GM12801 (cell line): ENCODE measurements around the gene DCST1.

Experiments used
- TF ChIP-seq, protein P1 (sequence below): IDR thresholded peaks from one replicate; pipeline ENCODE4 v1.5.1; 2011; ENCODE audit warnings: control low read depth; ENCODE audit not compliant: insufficient read length; ENCODE audit errors: extremely low read depth

DCST1 gene

DNA sequence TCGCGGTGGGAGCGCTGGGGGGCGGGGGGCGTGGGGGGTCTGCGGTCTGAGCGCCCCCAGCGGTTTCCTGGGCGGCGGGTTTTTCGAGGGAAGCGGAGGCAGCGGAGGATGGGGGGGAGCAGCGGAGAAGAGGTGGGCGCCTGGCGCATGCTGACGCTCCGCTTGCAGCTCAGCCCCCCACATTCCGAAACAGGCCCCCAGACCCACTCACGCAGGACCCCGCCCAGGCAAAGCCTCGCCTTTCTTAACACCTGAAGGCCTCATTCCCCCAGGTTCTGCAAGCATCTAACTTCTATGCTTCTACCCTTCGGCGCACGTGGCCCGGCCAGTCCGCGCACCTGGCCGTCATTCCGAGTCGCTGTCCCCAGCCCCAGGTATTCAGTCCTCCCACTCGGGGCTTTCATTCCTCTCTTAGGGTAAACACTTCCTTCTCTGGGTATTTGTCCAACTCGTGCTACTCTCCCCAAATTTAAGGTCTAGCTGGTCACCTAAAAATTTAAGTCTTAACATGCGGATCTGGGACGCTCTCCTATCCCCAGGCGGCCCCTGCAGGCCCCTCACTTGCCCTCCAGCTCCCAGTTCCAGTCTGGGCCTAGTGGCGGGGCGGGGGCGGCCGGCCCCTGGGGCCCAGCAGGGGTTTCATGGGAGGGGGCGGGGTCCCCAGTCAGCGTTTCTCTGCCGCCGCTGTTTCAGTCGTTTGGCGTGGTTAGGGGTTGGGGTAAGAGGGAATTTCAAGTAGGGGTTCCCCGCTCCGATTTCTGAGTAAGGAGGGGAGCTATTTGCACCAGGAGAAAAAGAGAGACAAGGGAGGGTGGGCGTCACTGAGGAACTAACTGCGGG is 33.8 kb upstream of the DCST1 start:
- TF ChIP-seq, protein P1, sequence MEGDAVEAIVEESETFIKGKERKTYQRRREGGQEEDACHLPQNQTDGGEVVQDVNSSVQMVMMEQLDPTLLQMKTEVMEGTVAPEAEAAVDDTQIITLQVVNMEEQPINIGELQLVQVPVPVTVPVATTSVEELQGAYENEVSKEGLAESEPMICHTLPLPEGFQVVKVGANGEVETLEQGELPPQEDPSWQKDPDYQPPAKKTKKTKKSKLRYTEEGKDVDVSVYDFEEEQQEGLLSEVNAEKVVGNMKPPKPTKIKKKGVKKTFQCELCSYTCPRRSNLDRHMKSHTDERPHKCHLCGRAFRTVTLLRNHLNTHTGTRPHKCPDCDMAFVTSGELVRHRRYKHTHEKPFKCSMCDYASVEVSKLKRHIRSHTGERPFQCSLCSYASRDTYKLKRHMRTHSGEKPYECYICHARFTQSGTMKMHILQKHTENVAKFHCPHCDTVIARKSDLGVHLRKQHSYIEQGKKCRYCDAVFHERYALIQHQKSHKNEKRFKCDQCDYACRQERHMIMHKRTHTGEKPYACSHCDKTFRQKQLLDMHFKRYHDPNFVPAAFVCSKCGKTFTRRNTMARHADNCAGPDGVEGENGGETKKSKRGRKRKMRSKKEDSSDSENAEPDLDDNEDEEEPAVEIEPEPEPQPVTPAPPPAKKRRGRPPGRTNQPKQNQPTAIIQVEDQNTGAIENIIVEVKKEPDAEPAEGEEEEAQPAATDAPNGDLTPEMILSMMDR: no peak

DNA sequence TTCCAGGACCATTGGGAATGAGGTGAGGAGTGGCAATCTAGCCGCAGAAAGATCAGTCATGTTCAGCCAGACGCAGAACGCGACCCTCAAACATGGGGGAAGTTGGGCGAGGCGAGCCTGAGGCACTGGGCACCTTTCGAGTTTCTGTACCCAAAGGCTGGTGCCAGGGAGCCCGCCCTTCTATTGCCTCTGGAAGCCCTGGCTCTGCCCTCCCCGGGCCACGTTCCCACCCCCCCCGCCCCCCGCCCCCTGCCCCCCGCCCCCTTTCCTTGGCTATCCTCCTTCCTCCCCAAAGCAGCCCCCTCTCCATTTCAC is 33.3 kb upstream of the DCST1 start:
- TF ChIP-seq, protein P1: no peak

DNA sequence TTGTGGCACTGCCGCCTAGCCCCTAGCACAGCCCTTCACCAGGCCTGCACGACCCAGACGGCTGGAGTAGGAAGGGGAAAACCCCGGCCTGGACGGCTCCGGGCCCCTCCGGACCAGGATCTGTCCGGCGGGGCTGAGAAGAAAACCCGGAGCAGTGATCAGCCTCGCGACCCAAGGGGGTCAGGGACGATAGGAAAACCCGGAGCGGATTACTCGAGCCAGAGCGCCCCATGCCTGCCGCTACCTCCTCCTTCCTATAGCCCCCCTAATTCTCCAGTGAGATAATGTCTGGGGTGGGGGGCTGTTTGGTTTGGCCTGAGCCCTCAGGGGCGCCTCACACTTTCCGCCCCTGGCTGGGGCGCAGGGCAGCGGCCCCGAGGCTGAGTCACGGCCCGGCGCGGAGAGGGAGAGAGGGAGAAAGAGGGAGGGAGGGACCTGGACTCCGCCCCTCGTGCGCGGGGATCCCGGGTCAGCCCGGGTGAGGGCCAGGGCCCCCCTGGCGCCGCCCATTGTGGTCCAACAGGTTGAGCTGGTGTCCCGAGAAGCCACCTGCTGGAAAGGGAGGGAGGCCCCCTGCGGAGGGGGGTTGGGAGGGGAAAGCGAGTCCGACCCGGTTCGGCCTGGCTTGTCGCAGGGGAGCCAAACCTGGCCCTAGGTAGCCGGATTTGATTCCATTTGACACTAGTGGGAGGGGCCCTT is 32.7 kb upstream of the DCST1 start:
- TF ChIP-seq, protein P1: no peak

DNA sequence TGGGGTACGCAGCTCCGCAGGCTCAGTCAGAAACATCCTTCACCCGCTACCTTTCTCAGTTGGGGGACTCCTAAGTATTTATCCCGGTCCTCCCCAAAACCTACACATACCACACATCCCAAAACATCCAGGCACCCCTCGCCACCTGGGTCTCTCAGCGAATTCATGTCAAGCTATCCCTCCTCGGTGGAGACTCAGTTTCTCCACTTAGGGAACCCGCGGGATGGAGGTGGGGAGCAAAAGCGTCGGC is 32.3 kb upstream of the DCST1 start:
- TF ChIP-seq, protein P1: no peak

DNA sequence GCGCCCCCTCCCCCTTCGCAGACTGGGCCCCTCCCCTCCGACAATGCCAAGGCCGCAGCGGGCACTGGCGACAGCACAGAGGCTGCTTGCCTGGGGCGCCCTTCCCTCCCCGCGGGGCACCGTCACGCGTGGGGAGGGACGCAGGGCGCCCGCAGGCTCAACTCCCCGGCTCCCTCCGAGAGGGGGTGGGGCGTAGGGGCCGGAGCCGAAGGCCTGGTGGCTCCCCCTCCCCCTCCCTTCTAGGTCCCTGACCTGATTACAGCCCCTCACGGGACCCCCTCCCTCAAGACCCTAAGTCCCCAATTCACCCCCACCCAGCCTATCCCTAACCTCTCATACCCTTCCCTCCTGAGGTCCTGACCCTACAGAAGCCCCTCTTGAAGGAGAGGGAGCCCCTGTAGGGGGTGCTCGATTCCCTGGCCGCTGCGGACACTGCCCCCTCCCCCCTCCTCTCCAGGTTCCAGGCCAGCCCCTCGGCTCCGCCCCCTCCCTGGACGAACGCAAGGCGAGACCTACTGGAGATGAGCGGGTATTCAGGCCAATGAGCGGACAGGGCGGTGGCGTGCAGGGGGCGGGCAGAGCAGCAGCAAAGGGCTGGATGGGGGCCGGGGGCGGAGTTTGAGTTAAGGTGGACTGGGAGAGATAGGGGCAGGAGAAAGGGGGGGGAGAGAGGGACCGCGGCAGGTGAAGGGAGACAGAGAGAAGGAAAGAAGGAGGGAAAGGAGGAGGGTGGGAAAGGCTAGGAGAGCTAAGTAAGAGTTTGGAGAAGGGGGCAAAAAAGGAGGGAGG is 31.8 kb upstream of the DCST1 start:
- TF ChIP-seq, protein P1: no peak

DNA sequence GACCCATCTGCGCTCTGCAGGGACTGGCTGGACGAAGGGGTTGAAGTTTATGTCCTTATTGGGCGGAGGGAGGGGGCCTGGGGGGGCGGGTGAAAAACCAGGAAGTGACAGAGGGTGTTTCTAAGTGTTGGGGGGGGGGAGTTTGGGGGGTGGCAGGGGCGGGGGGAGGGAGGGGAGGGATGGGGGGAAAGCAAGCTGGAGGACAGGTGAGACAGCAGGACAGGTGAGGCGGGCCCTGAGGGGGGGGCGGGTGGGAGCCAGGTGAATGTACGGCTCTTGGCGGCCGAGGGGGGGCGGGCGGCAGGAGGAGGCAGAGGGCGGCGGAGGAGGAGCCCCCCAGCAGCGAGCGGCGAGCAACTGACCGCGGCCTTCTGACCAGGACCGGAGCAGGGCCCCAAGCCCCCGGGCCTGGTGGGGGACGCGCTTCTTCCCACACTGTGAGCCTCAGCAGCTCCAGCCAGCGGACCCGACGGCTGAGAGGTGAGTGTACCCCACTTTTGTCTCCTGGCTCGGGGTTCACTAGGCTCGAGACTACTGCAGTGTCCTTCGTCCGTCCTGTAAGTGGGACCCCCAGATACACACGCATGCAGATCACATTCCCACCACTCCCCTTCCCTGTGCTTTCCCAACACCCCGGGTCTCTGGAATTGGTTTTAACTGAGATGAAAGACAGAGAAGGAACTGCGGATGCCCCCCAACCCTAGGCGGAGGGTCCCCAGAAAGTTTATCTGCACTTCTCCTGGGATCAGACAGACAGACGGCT is 31.0 kb upstream of the DCST1 start, which contains the start of gene ZBTB7B:
Gene ZBTB7B, plus strand, starts transcription at position 339 of the 763 bp plus-strand sequence. CDS start 11,859 bp downstream, outside the sequence.
- TF ChIP-seq, protein P1: no peak
